LNCaP clone FGC (cell line): ENCODE results near the gene SEM1.
"Not testable (repeated sequence)": the region's sequence is repeated elsewhere in the genome, so short reads cannot be mapped to it uniquely, and the experiment has no call there.

Experiments used
- DNase-seq: peaks from one replicate; pipeline ENCODE4 v3.0.0-alpha.2; 2011; ENCODE audit warnings: low read depth
- H3K4me3 ChIP-seq: 2 replicates; pipeline ENCODE4 v1.5.1; 2011; ENCODE audit warnings: mild to moderate bottlenecking, low read depth, low read length, control low read depth
- TF ChIP-seq, protein P1 (sequence below): IDR thresholded peaks from 2 replicates; pipeline ENCODE4 v1.5.1; 2012; ENCODE audit warnings: mild to moderate bottlenecking; ENCODE audit not compliant: control insufficient read depth, insufficient read depth; ENCODE audit errors: extremely low read depth

Gene SEM1

DNA sequence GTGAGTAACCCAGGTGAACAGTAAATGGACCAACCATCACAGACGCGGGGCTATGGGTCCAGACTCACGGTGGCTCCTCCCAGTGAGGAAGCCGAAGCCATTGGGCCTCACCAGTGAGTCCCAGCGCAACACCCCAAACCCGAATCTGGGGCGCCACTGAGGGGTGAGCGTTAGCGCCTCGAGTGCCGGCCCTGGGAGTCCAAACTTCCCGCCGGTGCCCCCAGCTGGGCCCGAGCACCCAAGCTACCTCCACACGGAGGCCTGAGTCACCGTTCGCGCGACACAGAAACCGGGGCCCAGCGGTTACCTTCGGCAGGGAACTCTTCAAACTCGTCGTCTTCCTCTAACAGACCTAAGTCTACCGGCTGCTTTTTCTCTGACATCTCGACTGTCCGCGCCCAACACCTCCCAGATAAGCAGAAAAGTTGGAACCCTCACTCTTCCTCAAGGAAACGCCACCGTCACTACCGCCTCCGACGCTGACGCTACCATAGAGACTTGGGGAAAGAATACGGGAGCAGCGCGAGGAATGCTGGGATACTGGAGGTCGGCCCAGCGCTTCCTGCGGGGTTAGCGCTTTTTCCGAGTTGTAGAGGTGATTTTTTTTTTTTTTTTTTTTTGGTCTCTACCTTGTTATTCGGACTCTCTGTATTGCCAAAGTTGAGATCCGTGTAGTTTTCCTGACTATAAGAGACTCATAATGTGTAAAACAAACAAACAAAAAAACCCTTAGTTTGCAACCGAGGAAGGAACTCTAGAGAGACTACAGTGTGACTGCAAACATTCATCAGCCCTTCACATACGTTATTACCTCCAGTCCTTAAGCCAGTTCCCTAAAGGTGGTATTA, at the start of gene SEM1:
Gene SEM1 (minus strand): TSS at position 466 of the 848 bp plus-strand sequence. CDS start 83 bp downstream, at position 383.
- peak within 1 kb of the TSS; percentile 95 for H3K4me3 ChIP-seq
- peak; percentile 69 for DNase-seq
- TF ChIP-seq, protein P1, sequence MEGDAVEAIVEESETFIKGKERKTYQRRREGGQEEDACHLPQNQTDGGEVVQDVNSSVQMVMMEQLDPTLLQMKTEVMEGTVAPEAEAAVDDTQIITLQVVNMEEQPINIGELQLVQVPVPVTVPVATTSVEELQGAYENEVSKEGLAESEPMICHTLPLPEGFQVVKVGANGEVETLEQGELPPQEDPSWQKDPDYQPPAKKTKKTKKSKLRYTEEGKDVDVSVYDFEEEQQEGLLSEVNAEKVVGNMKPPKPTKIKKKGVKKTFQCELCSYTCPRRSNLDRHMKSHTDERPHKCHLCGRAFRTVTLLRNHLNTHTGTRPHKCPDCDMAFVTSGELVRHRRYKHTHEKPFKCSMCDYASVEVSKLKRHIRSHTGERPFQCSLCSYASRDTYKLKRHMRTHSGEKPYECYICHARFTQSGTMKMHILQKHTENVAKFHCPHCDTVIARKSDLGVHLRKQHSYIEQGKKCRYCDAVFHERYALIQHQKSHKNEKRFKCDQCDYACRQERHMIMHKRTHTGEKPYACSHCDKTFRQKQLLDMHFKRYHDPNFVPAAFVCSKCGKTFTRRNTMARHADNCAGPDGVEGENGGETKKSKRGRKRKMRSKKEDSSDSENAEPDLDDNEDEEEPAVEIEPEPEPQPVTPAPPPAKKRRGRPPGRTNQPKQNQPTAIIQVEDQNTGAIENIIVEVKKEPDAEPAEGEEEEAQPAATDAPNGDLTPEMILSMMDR = no peak

DNA sequence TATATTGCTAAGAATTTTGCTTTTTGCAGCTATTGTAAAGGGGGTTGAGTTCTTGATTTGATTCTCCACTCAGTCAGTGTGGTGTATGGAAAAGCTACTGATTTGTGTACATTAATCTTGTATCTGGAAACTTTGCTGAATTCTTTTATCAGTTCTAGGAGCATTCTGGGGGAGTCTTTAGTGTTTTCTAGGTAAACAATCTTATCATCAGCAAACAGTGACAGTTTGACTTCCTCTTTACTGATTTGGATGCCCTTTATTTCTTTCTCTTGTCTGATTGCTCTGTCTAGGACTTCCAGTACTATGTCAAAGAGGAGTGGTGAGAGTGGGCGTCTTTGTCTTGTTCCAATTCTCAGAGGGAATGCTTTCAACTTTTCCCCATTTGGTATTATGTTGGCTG, 48.2 kb upstream of the SEM1 start:
- not testable (repeated sequence) for DNase-seq, H3K4me3 ChIP-seq

DNA sequence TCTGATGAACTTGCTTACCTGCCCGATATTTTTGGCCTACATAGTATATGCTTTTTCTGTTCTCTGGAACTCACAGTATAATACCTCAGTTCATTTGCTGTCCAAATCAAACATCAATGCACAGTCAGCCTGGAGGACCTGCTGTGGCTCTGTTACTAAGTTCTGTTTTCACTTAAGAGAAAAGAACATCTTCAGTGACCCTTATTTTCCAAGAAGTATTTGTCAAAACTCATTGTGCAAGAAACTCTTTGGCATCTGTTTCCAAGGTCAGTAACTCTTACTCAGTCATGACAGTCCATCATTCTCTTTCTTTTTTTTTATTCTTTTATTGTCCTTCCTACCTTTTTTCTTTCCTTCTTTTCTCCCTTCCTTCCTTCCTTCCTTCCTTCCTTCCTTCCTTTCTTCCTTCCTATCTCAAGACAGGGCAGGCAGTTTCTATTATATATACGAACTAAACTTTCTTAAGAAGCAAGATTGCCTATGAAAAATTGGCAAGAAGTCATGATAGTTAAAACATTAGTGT, 37.8 kb upstream of the SEM1 start:
- TF ChIP-seq, protein P1 = no peak
- DNase-seq = peak; percentile 13
- no peak overlapping the region for H3K4me3 ChIP-seq

DNA sequence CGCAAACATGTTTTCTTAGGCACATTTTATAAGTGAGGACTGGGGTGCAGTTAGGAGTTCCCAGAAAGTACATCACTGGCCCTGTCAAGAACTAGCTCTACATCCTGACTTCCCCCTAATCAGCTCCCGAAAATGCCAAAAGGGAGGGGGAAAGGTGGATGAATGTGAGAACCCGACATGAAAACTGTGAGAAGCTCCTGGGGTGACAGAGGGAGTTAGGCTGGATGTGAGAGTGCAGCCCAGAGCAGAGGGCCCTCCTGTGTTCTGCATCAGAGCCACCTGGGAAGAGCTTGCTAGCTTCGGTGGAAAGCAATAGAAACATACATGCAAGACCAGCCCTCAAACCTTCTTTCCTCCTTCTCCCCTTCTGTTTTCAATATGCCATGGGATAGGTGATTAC, 30.5 kb upstream of the SEM1 start:
- no peak for DNase-seq
- TF ChIP-seq, protein P1 = no peak

DNA sequence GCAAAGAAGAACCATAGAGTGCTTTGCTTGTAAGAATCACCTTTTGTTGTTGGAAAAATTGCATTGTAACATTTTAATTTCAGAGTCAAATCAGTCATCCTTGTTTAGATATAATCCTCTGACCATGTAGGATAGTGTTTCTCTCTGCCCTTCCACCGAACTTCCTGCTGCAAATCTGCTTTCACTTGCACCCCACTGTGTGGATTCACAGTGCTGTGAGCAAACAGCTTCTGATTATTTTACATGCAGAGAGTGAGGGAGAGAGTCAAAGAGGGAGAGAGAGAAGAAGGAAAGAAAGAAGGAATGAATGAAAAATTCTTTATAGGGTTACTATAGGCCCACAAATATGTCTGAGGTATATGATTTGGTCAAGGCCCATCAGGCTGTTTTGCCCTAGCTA, 30.0 kb upstream of the SEM1 start:
- TF ChIP-seq, protein P1 = no peak
- no peak for DNase-seq

More for the DNA sequence above, 30.5 kb upstream of the SEM1 start:
- no peak overlapping the region for H3K4me3 ChIP-seq

DNA sequence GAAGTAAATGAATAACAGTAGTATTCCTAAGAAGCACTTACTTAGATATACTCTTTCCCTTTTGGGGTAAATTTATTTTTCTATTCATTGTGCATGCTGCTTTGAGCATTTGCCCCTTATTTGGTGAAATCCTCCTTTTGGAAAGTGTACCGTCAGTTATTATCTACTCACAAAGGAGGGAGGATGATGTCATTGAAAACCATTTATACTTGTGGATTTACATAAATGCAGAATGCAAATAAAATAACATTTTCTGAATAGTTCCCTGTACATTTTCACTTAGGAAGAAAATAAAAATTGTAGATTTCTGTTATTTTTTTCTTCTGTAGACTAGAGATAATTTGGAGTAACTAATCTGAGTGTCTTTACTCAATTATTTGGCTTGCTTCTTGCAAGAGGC, 29.5 kb upstream of the SEM1 start:
- TF ChIP-seq, protein P1 = no peak
- DNase-seq = no peak
- H3K4me3 ChIP-seq = no peak overlapping the region

More for the DNA sequence above, 30.0 kb upstream of the SEM1 start:
- H3K4me3 ChIP-seq = no peak overlapping the region

DNA sequence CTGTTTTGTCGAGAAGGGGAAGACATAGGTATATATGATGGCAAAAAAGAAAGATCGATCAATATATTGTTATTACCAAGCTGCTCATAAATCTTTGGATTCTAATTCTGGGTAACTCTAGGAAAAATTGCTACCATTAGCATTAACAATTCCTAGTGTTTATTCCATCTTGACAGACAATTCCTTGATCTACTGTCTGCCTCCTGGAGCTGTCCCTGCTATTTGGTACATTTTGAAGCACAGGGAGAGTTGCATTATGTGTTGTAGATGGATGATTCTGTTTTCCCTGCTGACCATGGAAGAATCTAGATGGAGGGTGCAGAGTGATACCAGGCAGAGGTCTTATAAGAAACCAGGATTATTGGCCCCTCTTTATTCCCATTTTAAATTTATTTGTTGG, 29.1 kb upstream of the SEM1 start:
- DNase-seq = no peak

More for the DNA sequence above, 29.1 kb upstream of the SEM1 start:
- H3K4me3 ChIP-seq = no peak overlapping the region
- TF ChIP-seq, protein P1 = no peak
